ENCODE measurements around the gene TMOD2. TPM values are rescaled to one million over a fixed set of nuclear protein-coding genes. Genes with fewer than 3 reads are reported as not detected.
A peak's percentile ranks its signal among the peaks of the same experiment; 100 is the strongest.

Gene TMOD2
- 11.4 and 13.5 TPM in 2 replicates for total RNA-seq

DNA sequence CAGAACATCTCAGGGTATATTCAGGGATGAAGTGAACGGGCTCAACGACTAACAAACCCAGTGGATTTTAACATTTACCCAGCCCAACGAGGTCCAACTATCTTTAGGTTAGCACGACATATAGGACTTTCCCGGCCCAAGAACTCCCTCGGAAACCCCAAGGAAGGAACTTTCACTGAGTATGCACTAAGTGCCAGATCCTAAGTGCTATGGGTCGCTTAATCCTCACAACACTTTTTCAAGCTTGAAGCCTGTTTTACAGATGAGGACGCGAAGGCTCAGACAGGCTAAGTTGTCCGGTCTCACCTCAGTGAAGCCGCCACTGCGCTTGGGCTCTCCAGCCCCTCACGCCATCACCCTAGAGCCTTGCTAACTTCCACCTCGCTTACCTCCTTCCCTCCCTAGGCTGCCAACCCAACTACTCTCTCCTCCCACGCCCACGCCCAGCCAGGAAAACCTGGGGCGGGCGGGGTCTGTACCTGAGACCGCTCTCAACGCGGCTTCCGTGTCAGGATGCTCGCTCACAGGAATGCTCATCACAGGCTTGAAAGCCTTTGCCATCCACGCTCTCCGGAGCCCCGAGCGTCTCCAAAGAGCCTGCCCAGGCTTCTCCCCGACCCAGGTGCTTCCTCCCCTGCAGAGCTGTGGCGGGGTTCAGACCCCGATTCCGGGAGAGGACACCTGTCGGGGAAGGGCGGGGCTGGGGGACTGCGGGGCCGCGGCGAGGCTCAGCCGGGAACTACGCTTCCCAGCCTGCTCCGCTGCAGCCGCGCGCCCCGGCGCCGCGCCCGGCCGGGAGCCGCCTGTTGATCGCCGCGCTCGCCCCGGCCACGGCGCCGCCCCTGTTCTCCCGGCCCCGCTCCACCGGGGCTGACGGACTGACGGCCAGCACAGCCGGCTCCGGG, at the start of gene TMOD2:
TMOD2 (plus strand) TSS at position 806 of the 905 bp plus-strand sequence. CDS start 14,845 bp downstream, outside the sequence.
- DNase-seq (ENCODE audit: extremely low read depth, low read depth, low spot score) = no peak

- no peak for DNase-seq (ENCODE audit: extremely low read depth, low read depth, low spot score)
Observed at GRCh38 chr15:51702710-51703109, 48.7 kb upstream of the TMOD2 start.

DNA sequence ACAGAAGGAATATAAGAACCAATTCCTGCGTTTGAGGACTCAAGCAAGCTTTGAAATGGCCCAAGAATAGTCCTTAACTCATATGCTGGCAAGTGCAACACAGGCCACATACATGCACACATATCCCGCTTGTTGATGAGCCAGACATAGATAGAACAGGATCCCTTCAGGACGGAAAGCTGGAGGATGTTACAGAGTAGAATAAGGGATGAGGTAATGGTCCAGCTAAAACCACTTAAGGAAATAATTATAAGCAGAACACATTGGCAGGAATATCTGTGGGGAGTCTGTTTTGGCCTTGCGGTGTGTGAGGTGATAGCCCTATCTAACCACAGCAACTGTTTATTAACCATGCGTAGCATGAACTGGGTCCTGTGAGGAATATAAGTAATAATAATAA, 45.1 kb upstream of the TMOD2 start:
- no peak for DNase-seq (ENCODE audit: extremely low read depth, low read depth, low spot score)

DNA sequence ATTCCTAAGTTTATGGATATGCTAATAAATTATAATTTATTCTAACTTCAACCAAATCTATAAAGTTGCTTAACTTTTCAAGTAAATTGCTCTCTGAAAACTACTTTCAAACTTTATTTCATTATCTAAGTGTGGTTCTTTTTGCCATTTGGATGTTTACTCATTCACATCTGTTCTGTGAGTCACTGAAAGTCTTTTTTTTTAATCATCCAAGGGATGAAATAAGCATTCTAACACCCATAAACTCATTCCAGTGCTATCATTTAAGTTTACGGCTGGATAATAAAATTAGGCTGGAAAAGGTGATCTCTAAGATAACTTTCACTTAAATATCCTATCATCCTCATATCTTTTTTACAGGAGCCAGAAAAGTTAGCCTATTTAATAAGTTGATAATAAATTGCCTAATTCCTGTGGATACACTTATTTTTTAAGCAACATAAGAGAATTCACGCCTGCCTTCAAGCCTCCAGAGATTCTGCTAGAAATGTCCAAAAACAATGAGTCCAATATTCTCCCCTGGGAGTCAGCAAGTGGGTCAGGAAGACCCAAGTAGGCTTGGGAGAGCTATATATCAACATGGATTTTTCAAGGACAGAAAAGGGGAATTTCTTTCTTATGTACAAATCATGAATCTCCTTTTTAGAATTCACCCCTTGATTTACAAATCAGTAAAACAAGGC, 44.3 kb upstream of the TMOD2 start:
- no peak for DNase-seq (ENCODE audit: extremely low read depth, low read depth, low spot score)

DNA sequence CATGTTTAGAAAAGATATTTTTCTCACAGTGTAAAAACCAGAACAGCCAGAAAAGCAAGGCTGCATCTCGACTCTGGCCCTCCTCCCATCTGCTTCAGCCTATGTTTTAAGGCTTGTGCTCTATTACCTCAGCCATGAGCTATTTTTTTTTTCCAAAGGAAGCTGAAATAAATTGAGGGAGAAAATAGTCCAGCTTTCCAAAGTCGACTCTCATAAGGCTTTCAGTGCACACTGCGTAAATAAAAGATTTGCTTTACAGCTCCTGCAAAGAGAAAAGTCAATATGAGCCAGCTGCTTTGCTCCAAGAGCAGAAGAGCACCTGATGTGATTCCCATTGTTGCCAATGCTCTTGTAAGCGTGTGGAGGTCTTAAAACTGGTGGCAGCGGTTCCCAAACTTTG, 43.4 kb upstream of the TMOD2 start:
- no peak for DNase-seq (ENCODE audit: extremely low read depth, low read depth, low spot score)

- no peak for DNase-seq (ENCODE audit: extremely low read depth, low read depth, low spot score)
Observed at GRCh38 chr15:51709031-51709430, 42.4 kb upstream of the TMOD2 start.

- DNase-seq (ENCODE audit: extremely low read depth, low read depth, low spot score) = no peak
Observed at GRCh38 chr15:51714162-51714561, 37.2 kb upstream of the TMOD2 start.

GRCh38 chr15:51714911-51715310, 36.5 kb upstream of the TMOD2 start:
- no peak for DNase-seq (ENCODE audit: extremely low read depth, low read depth, low spot score)

- no peak for DNase-seq (ENCODE audit: extremely low read depth, low read depth, low spot score)
Observed at GRCh38 chr15:51718219-51718618, 33.2 kb upstream of the TMOD2 start.

DNA sequence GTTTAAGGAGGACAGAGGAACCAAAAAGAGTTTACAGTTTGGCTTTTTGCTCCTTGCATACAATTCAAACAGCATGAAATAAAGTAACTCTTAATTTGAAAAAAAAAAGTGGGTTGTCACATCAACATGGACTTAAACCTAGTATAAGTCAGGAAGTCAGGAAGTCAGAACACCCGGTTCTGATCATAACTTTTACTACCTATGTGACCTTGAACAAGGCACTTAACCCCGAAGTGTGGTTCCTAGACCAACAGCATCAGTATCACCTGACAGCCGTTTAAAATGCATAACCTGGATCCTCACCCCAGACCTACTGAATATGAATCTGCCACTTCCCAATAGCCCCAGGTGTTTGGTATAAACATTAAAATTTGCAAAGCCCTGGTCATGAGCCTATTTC, 32.7 kb upstream of the TMOD2 start:
- no peak for DNase-seq (ENCODE audit: extremely low read depth, low read depth, low spot score)

DNA sequence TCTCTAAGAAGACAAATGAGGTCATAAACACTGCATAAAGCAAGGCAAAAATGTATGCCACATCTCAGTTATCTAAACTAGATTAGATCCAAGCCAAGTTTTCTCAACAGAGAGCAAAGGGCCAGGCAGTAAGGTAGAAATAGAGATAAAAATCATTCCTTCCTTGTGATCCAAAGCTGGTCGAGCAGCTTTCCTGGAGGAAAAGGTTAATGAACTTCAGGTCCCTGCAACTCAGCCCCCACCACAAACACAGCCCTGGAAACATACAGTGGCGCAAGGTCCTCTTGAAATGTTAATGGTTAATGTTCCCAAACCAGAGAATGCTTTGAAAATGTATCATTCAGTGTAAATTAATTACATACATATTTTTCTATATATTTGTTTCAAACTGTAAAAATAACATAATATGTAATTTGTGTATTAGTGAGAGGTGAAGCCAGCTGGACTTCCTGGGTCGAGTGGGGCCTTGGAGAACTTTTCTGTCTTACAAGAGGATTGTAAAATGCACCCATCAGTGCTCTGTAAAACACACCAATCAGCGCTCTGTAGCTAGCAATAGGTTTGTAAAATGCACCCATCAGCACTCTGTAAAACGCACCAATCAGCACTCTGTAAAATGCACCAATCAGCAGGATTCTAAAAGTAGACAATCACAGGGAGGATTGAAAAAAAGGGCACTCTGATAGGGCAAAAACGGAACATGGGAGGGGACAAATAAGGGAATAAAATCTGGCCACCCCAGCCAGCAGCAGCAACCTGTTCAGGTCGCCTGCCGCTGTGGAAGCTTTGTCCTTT, 31.0 kb upstream of the TMOD2 start:
- DNase-seq (ENCODE audit: extremely low read depth, low read depth, low spot score) = no peak

DNA sequence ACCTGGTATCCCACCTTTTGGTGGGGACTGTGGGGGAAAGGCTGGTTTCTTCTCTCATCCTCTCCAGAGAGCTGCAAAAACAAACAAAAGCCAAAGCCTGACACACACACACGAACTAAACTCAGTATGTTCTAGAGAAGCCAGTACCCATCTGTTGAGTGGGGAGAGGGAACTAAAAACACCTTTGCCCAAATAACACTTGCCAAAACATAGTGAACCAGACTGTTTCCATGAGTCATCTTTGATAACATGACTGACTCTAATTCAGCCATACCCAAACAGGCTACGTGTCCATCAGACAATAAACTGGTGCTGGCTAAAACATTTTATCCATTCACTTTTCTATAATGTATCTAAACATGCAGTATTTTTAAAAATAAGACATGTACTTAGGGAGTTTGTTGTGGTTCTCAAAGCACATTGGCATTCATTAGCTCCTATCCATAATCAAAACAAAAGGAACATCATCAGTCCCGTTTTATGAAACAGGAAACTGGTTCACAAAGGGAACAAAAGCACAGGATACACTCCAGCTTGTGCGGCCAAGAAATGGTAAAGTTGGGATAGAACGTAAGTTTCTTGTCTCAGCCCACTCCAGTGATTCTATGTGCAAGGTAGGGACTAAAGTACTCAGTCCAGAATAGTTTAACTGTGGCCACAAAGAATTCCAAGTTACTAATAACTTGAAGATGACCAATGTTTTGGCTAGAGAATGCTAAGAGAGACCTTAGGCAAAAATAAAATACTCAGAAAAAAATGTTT, 30.0 kb upstream of the TMOD2 start:
- peak; percentile 37 for DNase-seq (ENCODE audit: extremely low read depth, low read depth, low spot score)

DNA sequence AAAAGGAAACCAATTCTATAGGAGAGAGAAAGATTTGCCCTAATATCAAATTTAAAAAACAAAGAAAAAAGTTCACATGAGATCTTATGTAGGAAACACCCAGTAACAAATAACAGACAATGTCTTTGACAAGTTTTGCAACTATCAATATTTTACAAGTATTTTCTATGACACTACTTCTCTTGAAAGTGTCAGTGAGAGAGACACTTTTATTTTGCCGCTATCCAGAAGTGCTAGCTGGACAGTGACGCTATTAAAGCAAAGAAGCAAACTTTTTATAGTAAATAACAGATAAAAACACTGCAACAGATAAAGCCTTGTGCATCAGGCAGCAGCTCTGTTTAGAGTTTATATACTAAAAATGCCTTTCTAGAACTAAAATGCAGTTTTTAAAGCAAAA, 27.2 kb upstream of the TMOD2 start:
- no peak for DNase-seq (ENCODE audit: extremely low read depth, low read depth, low spot score)

GRCh38 chr15:51724673-51725072, 26.7 kb upstream of the TMOD2 start:
- no peak for DNase-seq (ENCODE audit: extremely low read depth, low read depth, low spot score)

GRCh38 chr15:51726302-51727073, 24.9 kb upstream of the TMOD2 start:
- no peak for DNase-seq (ENCODE audit: extremely low read depth, low read depth, low spot score)

GRCh38 chr15:51727141-51727897, 24.1 kb upstream of the TMOD2 start:
- no peak for DNase-seq (ENCODE audit: extremely low read depth, low read depth, low spot score)

- DNase-seq (ENCODE audit: extremely low read depth, low read depth, low spot score) = no peak
Observed at GRCh38 chr15:51731549-51732267, 19.7 kb upstream of the TMOD2 start.

GRCh38 chr15:51732646-51733045, 18.8 kb upstream of the TMOD2 start:
- DNase-seq (ENCODE audit: extremely low read depth, low read depth, low spot score) = no peak
